DMS114 treated with DMSO at 0.1 percent for 48 hours (cell line): ENCODE measurements around the gene CHST4.
"Not testable (repeated sequence)": the region's sequence is repeated elsewhere in the genome, so short reads cannot be mapped to it uniquely, and the experiment has no call there.

Experiments
- DNase-seq: peaks from one replicate; lab custom pipeline; 2025; ENCODE audit not compliant: unreplicated experiment; lab: John Stamatoyannopoulos, UW

The CHST4 gene

DNA sequence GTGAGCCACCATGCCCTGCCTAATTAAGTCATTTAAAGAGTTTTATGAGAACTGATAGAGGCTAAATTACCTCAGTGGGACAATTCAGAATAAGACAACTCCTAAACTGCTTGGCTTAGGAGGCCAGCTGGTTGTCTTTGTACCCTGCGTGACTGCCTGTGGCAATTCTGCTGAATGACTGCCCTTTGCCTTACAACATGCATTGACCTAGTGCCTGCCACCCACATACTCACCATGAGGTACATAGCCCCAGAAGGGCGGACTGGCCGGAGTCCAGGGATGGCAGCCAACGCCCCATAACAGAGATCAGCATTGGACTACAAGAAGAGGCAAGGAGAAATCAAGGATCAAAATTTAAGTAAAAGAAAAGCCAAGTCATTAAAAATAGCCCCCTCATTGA, 43.4 kb downstream of the CHST4 start:
- DNase-seq = no peak

DNA sequence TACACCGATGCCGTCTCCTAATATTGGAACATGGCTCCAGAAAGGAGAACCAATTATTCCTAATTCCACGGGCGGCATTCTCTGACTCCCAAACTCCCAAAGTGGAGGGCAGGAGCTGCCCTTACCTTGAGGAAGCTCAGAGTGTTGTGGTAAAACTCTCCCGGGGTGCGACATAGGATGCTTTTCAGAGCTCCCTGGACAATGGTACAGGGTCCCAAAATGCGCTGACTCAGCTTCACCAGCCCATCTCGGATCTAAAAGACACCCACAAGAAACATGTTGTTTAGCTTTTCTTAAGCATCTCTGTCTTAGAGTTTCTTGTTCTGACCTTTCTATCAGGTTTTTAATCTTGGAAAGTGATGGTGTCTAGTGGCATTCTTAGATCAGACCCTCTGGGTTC, 43.9 kb downstream of the CHST4 start:
- no peak for DNase-seq

DNA sequence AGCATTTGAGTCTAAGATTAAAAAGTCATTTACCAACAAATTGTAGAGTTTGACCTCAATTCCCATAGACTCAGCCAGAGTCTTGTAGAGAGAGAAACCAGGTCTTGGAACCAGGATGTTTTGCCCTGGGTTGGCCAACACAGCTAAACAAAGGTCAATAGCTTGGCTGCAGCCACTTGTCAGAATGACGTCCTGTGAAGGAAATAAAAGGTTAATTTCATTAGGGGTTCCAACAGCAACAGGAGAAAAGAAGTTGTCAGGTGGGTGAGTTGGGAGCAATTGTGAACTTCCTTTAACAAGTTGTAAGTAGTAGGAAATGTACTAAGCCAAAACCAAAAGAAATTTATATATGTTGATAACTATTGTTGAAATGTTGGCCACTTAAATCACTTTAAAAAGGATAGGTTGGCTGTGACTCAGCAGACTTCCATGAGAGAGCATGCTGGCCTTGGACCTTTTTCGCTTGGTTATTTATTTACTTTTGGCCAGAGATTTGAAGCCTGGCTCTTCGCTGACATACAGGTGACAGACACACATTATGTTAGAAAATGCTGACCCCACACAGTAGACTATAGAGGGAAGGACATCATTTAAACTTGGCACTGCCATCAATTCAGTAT, 46.4 kb downstream of the CHST4 start:
- DNase-seq = no peak

DNA sequence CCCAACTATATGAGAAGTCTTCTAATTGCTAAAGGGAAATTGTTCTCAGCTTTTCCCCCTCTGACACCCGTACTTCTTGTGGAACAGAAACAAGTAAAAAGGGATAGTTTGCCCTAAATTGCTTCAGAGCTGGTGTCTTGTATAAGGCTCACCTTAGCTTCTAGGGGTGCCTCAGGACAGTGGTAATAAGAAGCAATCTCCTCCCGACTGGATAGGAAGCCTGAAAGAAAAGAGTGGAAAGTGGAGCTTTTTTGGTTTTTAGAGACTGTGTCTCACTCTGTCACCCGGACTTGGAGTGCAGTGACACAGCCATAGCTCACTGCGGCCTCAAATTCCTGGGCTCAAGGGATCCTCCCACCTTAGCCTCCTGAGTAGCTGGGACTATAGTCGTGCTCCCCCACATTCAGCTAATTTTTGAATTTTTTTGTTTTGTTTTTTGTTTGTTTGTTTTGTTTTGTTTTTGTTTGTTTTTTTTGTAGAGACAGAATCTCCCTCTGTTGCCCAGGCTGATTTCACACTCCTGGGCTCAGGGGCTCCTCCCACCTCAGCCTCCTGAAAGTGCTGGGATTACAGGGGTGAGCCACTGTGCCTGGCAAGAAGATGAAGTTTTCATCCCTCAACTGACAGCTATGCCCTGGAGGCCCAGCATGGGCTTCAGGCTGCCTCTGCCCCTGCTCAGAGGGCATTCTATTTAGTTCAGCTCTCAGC, 47.3 kb downstream of the CHST4 start:
- no peak for DNase-seq

DNA sequence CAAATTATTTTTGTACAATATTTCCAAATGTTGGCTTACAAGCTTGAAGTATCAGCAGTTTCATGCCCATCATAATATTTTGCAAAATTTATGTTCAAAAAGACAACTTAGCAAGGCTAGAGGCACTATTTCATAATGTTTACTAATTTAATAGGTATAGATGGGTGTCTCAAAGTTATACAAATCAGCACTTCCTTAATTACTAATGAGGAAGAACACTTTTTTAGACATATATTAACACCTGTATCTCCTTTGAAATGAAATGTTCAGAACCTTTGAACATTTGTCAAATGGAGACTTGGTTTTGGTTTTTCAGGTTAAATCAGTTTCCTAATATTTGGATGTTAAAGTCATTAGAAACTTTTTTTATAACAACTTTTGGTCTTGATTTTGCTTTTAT, 48.5 kb downstream of the CHST4 start:
- DNase-seq = no peak

DNA sequence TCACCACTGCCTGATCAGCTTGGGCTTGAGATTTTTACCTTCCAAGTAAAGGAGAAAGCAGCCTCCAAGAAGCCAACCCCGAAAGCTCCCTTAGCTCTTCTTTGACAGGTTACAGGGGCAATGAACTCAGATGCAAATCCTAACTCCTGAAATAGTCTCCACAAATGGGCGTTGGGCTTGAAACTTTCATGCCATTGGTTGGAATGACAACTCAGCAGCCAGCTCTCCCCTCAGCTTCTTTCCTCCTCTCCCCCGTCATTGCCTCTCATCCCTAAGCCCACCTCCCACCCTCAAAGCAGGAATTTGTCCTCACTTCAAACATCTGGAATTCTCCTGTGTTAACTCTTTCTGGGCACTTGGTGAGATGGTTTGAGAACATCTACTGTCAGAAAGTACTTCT, 50.7 kb downstream of the CHST4 start, which contains the start of gene TAT:
TSS of gene TAT (minus strand) at position 122 of the 400 bp plus-strand sequence. CDS start 677 bp downstream, outside the sequence.
- no peak for DNase-seq

DNA sequence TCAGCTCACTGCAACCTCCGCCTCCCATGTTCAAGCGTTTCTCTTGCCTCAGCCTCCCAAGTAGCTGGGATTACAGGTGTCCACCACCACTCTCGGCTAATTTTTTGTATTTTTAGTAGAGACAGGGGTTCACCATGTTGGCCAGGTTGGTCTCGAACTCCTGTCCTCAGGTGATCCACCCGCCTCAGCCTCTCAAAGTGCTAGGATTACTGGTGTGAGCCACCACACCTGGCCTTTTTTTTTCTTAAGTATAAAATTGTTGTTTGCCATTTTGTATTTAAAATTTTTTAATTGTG, 56.3 kb downstream of the CHST4 start:
- DNase-seq = not testable (repeated sequence)

DNA sequence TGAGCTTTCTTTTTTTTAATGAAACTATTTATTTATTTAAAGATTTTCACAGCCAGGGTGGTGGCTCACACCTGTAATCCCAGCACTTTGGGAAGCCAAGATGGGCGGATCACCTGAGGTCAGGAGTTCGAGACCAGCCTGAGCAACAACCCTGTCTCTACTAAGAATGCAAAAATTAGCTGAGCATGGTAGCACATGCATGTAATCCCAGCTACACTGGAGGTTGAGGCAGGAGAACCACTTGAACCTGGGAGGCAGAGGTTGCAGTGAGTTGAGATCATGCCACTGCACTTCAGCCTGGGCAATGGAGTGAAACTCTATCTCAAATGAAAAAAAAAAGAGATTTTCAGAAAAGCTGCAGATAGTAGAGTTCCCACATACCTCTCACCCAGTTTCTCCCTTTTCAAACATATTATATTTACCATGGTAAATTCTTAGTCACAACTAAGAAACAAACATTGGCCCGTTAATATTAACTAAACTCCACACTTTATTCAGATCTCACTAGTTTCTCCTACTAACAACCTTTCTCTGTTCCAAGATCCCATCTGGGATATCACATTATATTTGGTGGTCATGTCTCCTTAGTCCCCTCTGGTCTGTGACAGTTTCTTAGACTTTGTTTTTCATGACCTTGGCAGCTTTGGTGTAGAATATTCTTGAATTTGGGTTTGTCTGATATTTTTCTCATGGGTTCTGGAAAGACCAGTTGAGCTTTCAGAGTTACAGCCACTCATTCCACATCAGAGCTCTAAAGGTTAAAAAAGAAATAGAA, 58.5 kb downstream of the CHST4 start:
- no peak for DNase-seq

DNA sequence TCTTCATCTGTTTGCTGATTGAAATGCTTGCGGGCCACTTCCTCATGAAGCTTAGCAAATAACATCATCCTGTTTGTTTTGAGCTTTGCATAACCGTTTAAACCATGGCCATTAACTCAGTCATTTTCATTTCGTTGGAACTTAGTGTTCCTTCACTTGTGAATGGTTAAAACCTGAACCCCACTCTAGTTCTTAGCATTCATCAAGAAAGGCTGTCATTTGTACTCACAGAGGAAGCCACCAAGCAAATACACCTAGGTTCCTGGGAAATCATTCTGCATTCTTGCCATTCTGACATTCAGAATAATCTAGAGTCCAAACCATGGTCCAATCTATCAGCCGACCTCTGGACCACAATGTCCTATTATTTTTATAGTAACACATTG, 59.1 kb downstream of the CHST4 start:
- no peak for DNase-seq
